Transverse colon (tissue), 4 donors: ENCODE measurements around the gene CGNL1.

Source experiments
- EP300 ChIP-seq: sonication (generic); formaldehyde crosslinking; IDR thresholded peaks from one replicate; pipeline ENCODE4 v1.6.1; 2017; ENCODE audit warnings: antibody characterized with exemption, low read depth
- POLR2A ChIP-seq: fragments of 450-650 bp; IDR thresholded peaks from one replicate; pipeline ENCODE4 v1.6.1; 2016; ENCODE audit warnings: antibody characterized with exemption, mild to moderate bottlenecking, moderate library complexity
- POLR2AphosphoS5 ChIP-seq, 3 donors: sonication (generic); formaldehyde crosslinking; IDR thresholded peaks; one replicate each; pipeline ENCODE4 v1.6.1; 2016; ENCODE audit warnings: antibody characterized with exemption in 3 of 3
- TF ChIP-seq, protein P1 (sequence below), 5 experiments: fragments of 200-600 bp in 3 of 5; fragments of 450-650 bp in 2 of 5; sonication (generic) in 3 of 5; IDR thresholded peaks; 1 replicate in 2 of 5; 2 replicates in 3 of 5; pipeline ENCODE4 v1.5.1; 2016 to 2017; ENCODE audit warnings: antibody characterized with exemption in 5 of 5, inconsistent platforms in 3 of 5, mild to moderate bottlenecking in 2 of 5, moderate library complexity in 1 of 5

DNA sequence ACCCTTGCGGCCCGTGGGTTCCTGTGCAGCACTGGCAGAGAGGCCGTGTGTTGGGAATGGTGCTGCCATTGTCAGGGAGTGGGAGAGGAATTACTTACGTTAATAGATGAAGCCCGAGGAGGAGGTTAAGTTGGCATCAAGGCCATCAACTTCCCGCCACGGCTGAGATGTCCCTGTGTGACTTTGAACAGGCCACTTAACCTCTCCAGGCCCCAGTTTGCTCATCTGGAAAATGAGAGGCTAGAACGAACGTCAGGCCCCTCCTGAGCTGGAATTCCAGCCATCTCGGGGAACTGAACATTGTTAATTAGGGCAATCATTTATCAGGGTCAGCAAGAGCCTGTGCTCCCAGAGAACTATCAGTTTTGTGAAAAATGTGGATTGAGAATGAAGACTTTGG lies 124.0 kb downstream of the CGNL1 start:
- TF ChIP-seq, protein P1, sequence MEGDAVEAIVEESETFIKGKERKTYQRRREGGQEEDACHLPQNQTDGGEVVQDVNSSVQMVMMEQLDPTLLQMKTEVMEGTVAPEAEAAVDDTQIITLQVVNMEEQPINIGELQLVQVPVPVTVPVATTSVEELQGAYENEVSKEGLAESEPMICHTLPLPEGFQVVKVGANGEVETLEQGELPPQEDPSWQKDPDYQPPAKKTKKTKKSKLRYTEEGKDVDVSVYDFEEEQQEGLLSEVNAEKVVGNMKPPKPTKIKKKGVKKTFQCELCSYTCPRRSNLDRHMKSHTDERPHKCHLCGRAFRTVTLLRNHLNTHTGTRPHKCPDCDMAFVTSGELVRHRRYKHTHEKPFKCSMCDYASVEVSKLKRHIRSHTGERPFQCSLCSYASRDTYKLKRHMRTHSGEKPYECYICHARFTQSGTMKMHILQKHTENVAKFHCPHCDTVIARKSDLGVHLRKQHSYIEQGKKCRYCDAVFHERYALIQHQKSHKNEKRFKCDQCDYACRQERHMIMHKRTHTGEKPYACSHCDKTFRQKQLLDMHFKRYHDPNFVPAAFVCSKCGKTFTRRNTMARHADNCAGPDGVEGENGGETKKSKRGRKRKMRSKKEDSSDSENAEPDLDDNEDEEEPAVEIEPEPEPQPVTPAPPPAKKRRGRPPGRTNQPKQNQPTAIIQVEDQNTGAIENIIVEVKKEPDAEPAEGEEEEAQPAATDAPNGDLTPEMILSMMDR (IDR thresholded peaks at IDR 0.05), result no peak
- TF ChIP-seq POLR2AphosphoS5 (IDR thresholded peaks at IDR 0.05), result no peak
- no peak for TF ChIP-seq POLR2A
- no peak for TF ChIP-seq EP300
